H1 (cell line): ENCODE measurements around the gene GNA12. TPM values are rescaled to one million over a fixed set of nuclear protein-coding genes. Genes with fewer than 3 reads are reported as not detected.

Experiments used
- CTCF ChIA-PET: fragments of 300-600 bp; sonication (Branson Sonifier 250); formaldehyde crosslinking; loops from one replicate; lab custom pipeline; 2021; ENCODE audit not compliant: partially characterized antibody; lab: Charles Lee
- POLR2A ChIA-PET: fragments of 300-600 bp; sonication (Branson Sonifier 250); formaldehyde crosslinking; loops from one replicate; lab custom pipeline; 2021; ENCODE audit warnings: inconsistent platforms; ENCODE audit not compliant: partially characterized antibody; lab: Charles Lee
- DNase-seq, 2 experiments: peaks; one replicate each; pipeline versions ENCODE4 v3.0.0 to v3.0.0-alpha.2; 2010 to 2022; ENCODE audit warnings: low spot score in 2 of 2, low read depth in 1 of 2, mixed read lengths in 1 of 2
- FAIRE-seq: peaks from 2 replicates; lab custom pipeline; 2011; peaks lifted over from hg19 to GRCh38; lab: Jason Lieb, UNC
- H2AFZ ChIP-seq: 2 replicates; pipeline ENCODE4 v1.8.1; 2012; ENCODE audit warnings: low read length, inconsistent platforms
- H2AK5ac ChIP-seq: 2 replicates; pipeline ENCODE4 v1.6.1; 2013; ENCODE audit warnings: low read depth, low read length
- H2BK120ac ChIP-seq: replicated peaks from 2 replicates; pipeline ENCODE3; 2013; ENCODE audit warnings: low read depth, low read length, inconsistent platforms
- H2BK12ac ChIP-seq: 2 replicates; pipeline ENCODE4 v1.6.1; 2013; ENCODE audit warnings: low read depth, low read length
- H2BK15ac ChIP-seq: 2 replicates; pipeline ENCODE4 v1.6.1; 2013; ENCODE audit warnings: low read length
- H2BK20ac ChIP-seq: 2 replicates; pipeline ENCODE4 v1.6.1; 2013; ENCODE audit warnings: low read length
- H2BK5ac ChIP-seq: 2 replicates; pipeline ENCODE4 v1.6.1; 2013; ENCODE audit warnings: low read depth, low read length
- H3K14ac ChIP-seq: 2 replicates; pipeline ENCODE4 v1.6.1; 2013; ENCODE audit warnings: inconsistent platforms; ENCODE audit not compliant: insufficient read length
- H3K18ac ChIP-seq: 2 replicates; pipeline ENCODE4 v1.6.1; 2013; ENCODE audit warnings: low read length; ENCODE audit errors: extremely low read depth
- H3K23ac ChIP-seq: 2 replicates; pipeline ENCODE4 v1.6.1; 2013; ENCODE audit warnings: inconsistent platforms; ENCODE audit not compliant: insufficient read length
- H3K23me2 ChIP-seq: 2 replicates; pipeline ENCODE4 v1.6.1; 2013; ENCODE audit warnings: low read depth, low read length
- H3K27ac ChIP-seq: 2 replicates; pipeline ENCODE4 v1.6.1; 2011; ENCODE audit warnings: low read depth, low read length, inconsistent platforms
- H3K27me3 ChIP-seq, 4 experiments: replicated peaks in 1 of 4; 1 replicate in 1 of 4; 2 replicates in 3 of 4; pipeline versions ENCODE4 v1.6.1 to v1.8.1; 2011 to 2013; ENCODE audit warnings: low read length in 3 of 4, mild to moderate bottlenecking in 3 of 4, inconsistent platforms in 2 of 4, mixed read lengths in 2 of 4, moderate library complexity in 1 of 4; ENCODE audit not compliant: control insufficient read depth in 3 of 4, insufficient read depth in 3 of 4; ENCODE audit errors: extremely low read depth in 1 of 4
- H3K36me3 ChIP-seq, 4 experiments: 2 replicates each; pipeline versions ENCODE4 v1.6.1 to v1.8.1; 2011 to 2013; ENCODE audit warnings: mild to moderate bottlenecking in 4 of 4, low read length in 3 of 4, moderate library complexity in 2 of 4, control low read depth in 1 of 4, inconsistent platforms in 1 of 4; ENCODE audit not compliant: insufficient read depth in 4 of 4, control insufficient read depth in 2 of 4
- H3K4ac ChIP-seq: replicated peaks from 2 replicates; pipeline ENCODE3; 2013; ENCODE audit warnings: low read length, low read depth, mixed read lengths, inconsistent platforms; ENCODE audit not compliant: insufficient read length
- H3K4me1 ChIP-seq, 4 experiments: replicated peaks in 1 of 4; 1 replicate in 1 of 4; 2 replicates in 3 of 4; pipeline versions ENCODE4 v1.6.1 to v1.8.1; 2011 to 2013; ENCODE audit warnings: low read length in 3 of 4, inconsistent platforms in 2 of 4, mixed read lengths in 1 of 4; ENCODE audit not compliant: insufficient read depth in 4 of 4, control insufficient read depth in 3 of 4
- H3K4me2 ChIP-seq, 2 experiments: 2 replicates each; pipeline versions ENCODE4 v1.6.1 to v1.8.1; 2011 to 2013; ENCODE audit warnings: low read depth in 2 of 2, low read length in 2 of 2, control low read depth in 1 of 2, inconsistent platforms in 1 of 2, mild to moderate bottlenecking in 1 of 2; ENCODE audit not compliant: insufficient read depth in 1 of 2
- H3K4me3 ChIP-seq, 4 experiments: fragments of 200-600, 300-600 bp in 1 of 4; sonication (generic), shearing (Covaris generic), sonication (Bioruptor Twin) in 1 of 4; 2 replicates each; pipeline versions ENCODE4 v1.5.1 to v1.8.1; 2011 to 2016; ENCODE audit warnings: low read length in 4 of 4, low read depth in 3 of 4, control low read depth in 2 of 4, inconsistent platforms in 2 of 4, mild to moderate bottlenecking in 2 of 4, mixed read lengths in 1 of 4, moderate library complexity in 1 of 4; ENCODE audit not compliant: insufficient read depth in 2 of 4; ENCODE audit errors: extremely low read depth in 1 of 4
- H3K56ac ChIP-seq: replicated peaks from 2 replicates; pipeline ENCODE3; 2013; ENCODE audit warnings: low read depth, mild to moderate bottlenecking, mixed read lengths, low read length, inconsistent platforms; ENCODE audit not compliant: insufficient read length
- H3K79me1 ChIP-seq: 2 replicates; pipeline ENCODE4 v1.6.1; 2013; ENCODE audit warnings: low read depth, low read length, control low read depth
- H3K79me2 ChIP-seq, 2 experiments: 2 replicates each; pipeline versions ENCODE4 v1.6.1 to v1.8.1; 2012 to 2013; ENCODE audit warnings: low read length in 2 of 2, mild to moderate bottlenecking in 2 of 2, inconsistent platforms in 1 of 2; ENCODE audit not compliant: insufficient read depth in 2 of 2, control insufficient read depth in 1 of 2
- H3K9ac ChIP-seq, 4 experiments: replicated peaks in 1 of 4; 1 replicate in 1 of 4; 2 replicates in 3 of 4; pipeline versions ENCODE4 v1.6.1 to v1.8.1; 2011 to 2013; ENCODE audit warnings: low read depth in 3 of 4, low read length in 3 of 4, control low read depth in 2 of 4, mild to moderate bottlenecking in 2 of 4, moderate library complexity in 2 of 4, inconsistent platforms in 1 of 4; ENCODE audit errors: extremely low read depth in 1 of 4
- H3K9me3 ChIP-seq, 2 experiments: 2 replicates each; pipeline versions ENCODE4 v1.6.1 to v1.8.1; 2012 to 2013; ENCODE audit warnings: mild to moderate bottlenecking in 2 of 2, moderate library complexity in 2 of 2, control low read depth in 1 of 2, inconsistent platforms in 1 of 2, low read depth in 1 of 2, low read length in 1 of 2, mixed read lengths in 1 of 2; ENCODE audit not compliant: insufficient read depth in 2 of 2
- H4K20me1 ChIP-seq, 2 experiments: replicated peaks in 1 of 2; 2 replicates each; pipeline versions ENCODE3 to v1.8.1; 2011 to 2013; ENCODE audit warnings: inconsistent platforms in 2 of 2, low read length in 2 of 2, mild to moderate bottlenecking in 1 of 2; ENCODE audit not compliant: insufficient read depth in 2 of 2, control insufficient read depth in 1 of 2
- H4K5ac ChIP-seq: 2 replicates; pipeline ENCODE4 v1.6.1; 2013; ENCODE audit warnings: low read length, low read depth, mixed read lengths, inconsistent platforms; ENCODE audit not compliant: insufficient read length
- H4K8ac ChIP-seq: 2 replicates; pipeline ENCODE4 v1.8.0; 2013; ENCODE audit warnings: mild to moderate bottlenecking, moderate library complexity, low read length, inconsistent platforms; ENCODE audit not compliant: insufficient read depth; ENCODE audit errors: extremely low read depth
- H4K91ac ChIP-seq: replicated peaks from 2 replicates; pipeline ENCODE3; 2013; ENCODE audit warnings: low read length, mixed read lengths, inconsistent platforms; ENCODE audit not compliant: insufficient read length
- CBX5 ChIP-seq: fragments of 300-800, 300-1000 bp; sonication (generic); IDR thresholded peaks from 2 replicates; pipeline ENCODE4 v1.7.1; 2016; ENCODE audit warnings: antibody characterized with exemption, low read length, low read depth
- E2F6 ChIP-seq: IDR thresholded peaks from 2 replicates; pipeline ENCODE4 v1.6.1; 2012; ENCODE audit warnings: inconsistent platforms
- EZH2 ChIP-seq: fragments of 200-600 bp; sonication (generic); IDR thresholded peaks from 2 replicates; pipeline ENCODE4 v1.7.1; 2012; ENCODE audit warnings: low read depth, mild to moderate bottlenecking, moderate library complexity, low read length, inconsistent platforms; ENCODE audit not compliant: severe bottlenecking
- GABPA ChIP-seq: IDR thresholded peaks from 2 replicates; pipeline ENCODE4 v1.6.1; 2011; ENCODE audit warnings: mild to moderate bottlenecking, low read length, moderate library complexity, borderline replicate concordance; ENCODE audit not compliant: insufficient read depth
- MAFK ChIP-seq: IDR thresholded peaks from 2 replicates; pipeline ENCODE4 v1.6.1; 2012; ENCODE audit warnings: low read depth, mild to moderate bottlenecking, improper control_type of control experiment, low read length
- WGBS, 2 experiments: shearing (Covaris generic) in 1 of 2; methylation state at CpG; one replicate each; pipeline versions ENCODE4 v1.1.6 to v1.1.7; 2013 to 2015; ENCODE audit warnings: low lambda C conversion rate in 2 of 2, mixed read lengths in 2 of 2, inconsistent platforms in 1 of 2, low coverage in 1 of 2, missing lambda C conversion rate in 1 of 2; ENCODE audit not compliant: insufficient replicate concordance in 2 of 2, insufficient coverage in 1 of 2, insufficient read length in 1 of 2; ENCODE audit errors: extremely low coverage in 1 of 2, missing lambda C conversion rate in 1 of 2; 5-methylcytosine and 5-hydroxymethylcytosine counted together
- polyA plus RNA-seq, 7 experiments: library from polyadenylated mRNA; depleted of rRNA in 3 of 7; stranded (reverse) in 5 of 7; unstranded in 2 of 7; fragments of >200 nt in 5 of 7; fragments of 200-250 nt in 2 of 7; gene quantifications; 1 replicate in 5 of 7; 2 replicates in 1 of 7; 4 replicates in 1 of 7; pipeline versions ENCODE4 v1.2.1 to v1.2.3, GENCODE V29; 2011 to 2013; ENCODE audit warnings: missing spikeins in 2 of 7, mixed read lengths in 2 of 7
- total RNA-seq: library from RNA; stranded (reverse); fragmentation: NEBNext Ultra II Directional; extraction: Animal tissue kit (Norgen Biotek cat#: 25700); gene quantifications from 2 replicates; pipeline ENCODE4 v1.2.1, GENCODE V29; 2021

GNA12 gene
- total and polyA plus RNA-seq, 2 of the 8 experiments (the other 6 are each of a cell fraction or from before 2014, with no cell fraction given) = 96.5 to 109 TPM

GRCh38 chr7:2759736-2760097, 84.4 kb downstream of the GNA12 start:
- H3K4ac ChIP-seq = no peak overlapping the region
- 0 out of 8 replicates have a peak, but pooled peaks cover 0 to 2% (median 0%) of the 10 kb centered on the region in 4 experiments for H3K36me3 ChIP-seq
- no peaks in the 10 kb centered on the region for H3K23me2 ChIP-seq
- H3K27me3 ChIP-seq = no peaks in the 10 kb centered on the region
- POLR2A ChIA-PET = no interaction called here
- no peak overlapping the region for H3K23ac ChIP-seq
- no peak overlapping the region for H2BK15ac ChIP-seq
- DNase-seq = no peak
- 94% methylated on average over 8 of the region's 8 CpGs; no CpG with 5 or more reads in 1 of the 2 experiments for WGBS, 2 experiments
- H3K56ac ChIP-seq = no peak overlapping the region
- H4K20me1 ChIP-seq = peaks cover 0 to 6% of the 10 kb centered on the region in 2 experiments
- H2AK5ac ChIP-seq = no peak overlapping the region; the same call in 1 of the 2 replicates
- no peak overlapping the region for H2BK20ac ChIP-seq
- H3K9me3 ChIP-seq = no peaks in the 10 kb centered on the region
- H3K79me2 ChIP-seq = peaks cover 2 to 67% of the 10 kb centered on the region in 2 experiments; a peak in 2 of 4 replicates
- no peak overlapping the region for H4K8ac ChIP-seq
- H2AFZ ChIP-seq = no peak overlapping the region
- no peak for TF ChIP-seq EZH2
- TF ChIP-seq MAFK = no peak
- no peak for TF ChIP-seq GABPA
- no peak for TF ChIP-seq CBX5
- no peak for TF ChIP-seq E2F6
- TF ChIP-seq, all 59 proteins: peak for 0
- peaks cover 0 to 11% (median 4%) of the 10 kb centered on the region in 4 experiments; a peak in 5 of 7 replicates for H3K4me1 ChIP-seq
- no peak overlapping the region for H3K4me3 ChIP-seq
- H3K27ac ChIP-seq = no peak overlapping the region
- H2BK12ac ChIP-seq = no peak overlapping the region
- H3K18ac ChIP-seq = no peak overlapping the region
- peak overlapping the region; percentile 72; the same call in 1 of the 2 replicates for H2BK5ac ChIP-seq
- CTCF ChIA-PET = interaction anchor here (0.9 to 3.1 kb wide), 11 partner anchors 11 to 200 kb away, joined by 3 to 18 read pairs (median 7); no protein-coding TSS in a partner anchor
- H3K9ac ChIP-seq = no peak overlapping the region
- no peak for FAIRE-seq
- H3K4me2 ChIP-seq = no peak overlapping the region
- no peak overlapping the region for H4K91ac ChIP-seq
- H4K5ac ChIP-seq = no peak overlapping the region
- no peak overlapping the region for H2BK120ac ChIP-seq
- no peak overlapping the region for H3K14ac ChIP-seq
- H3K79me1 ChIP-seq = peaks cover 10% of the 10 kb centered on the region; the same call in 1 of the 2 replicates
